Transverse colon (tissue), 4 donors: ENCODE data around the gene PRODH2. TPM values are rescaled to one million over a fixed set of nuclear protein-coding genes. Genes with fewer than 3 reads are reported as not detected.

Experiments
- DNase-seq: peaks from one replicate; pipeline ENCODE4 v3.0.0-alpha.2; 2019
- H3K27ac ChIP-seq, 4 donors: fragments of 200-600 bp; sonication (generic); 2 replicates each; pipeline ENCODE4 v1.5.1; 2016 to 2018; ENCODE audit warnings: inconsistent platforms in 4 of 4
- H3K27me3 ChIP-seq: fragments of 200-600 bp; sonication (generic); 2 replicates; pipeline ENCODE4 v1.5.1; 2017; ENCODE audit warnings: inconsistent platforms
- H3K36me3 ChIP-seq, 4 donors: fragments of 200-600 bp; sonication (generic); 2 replicates each; pipeline ENCODE4 v1.5.1; 2017 to 2019; ENCODE audit warnings: inconsistent platforms in 4 of 4
- H3K4me1 ChIP-seq, 4 donors: fragments of 200-600 bp; sonication (generic); 2 replicates each; pipeline ENCODE4 v1.5.1; 2017 to 2020; ENCODE audit warnings: inconsistent platforms in 4 of 4
- H3K4me3 ChIP-seq, 4 donors: fragments of 200-600 bp; sonication (generic); 1 replicate in 1 of 4; 2 replicates in 3 of 4; pipeline versions ENCODE4 v1.5.1 to v1.6.1; 2017 to 2019; ENCODE audit warnings: inconsistent platforms in 4 of 4
- H3K9me3 ChIP-seq, 2 donors: fragments of 200-600 bp; sonication (generic); 2 replicates each; pipeline ENCODE4 v1.5.1; 2017 to 2019; ENCODE audit warnings: inconsistent platforms in 2 of 2
- CTCF ChIP-seq, 5 experiments: fragments of 200-600 bp in 3 of 5; fragments of 450-650 bp in 2 of 5; sonication (generic) in 3 of 5; IDR thresholded peaks; 1 replicate in 2 of 5; 2 replicates in 3 of 5; pipeline ENCODE4 v1.5.1; 2016 to 2017; ENCODE audit warnings: antibody characterized with exemption in 5 of 5, inconsistent platforms in 3 of 5, mild to moderate bottlenecking in 2 of 5, moderate library complexity in 1 of 5
- EP300 ChIP-seq: sonication (generic); formaldehyde crosslinking; IDR thresholded peaks from one replicate; pipeline ENCODE4 v1.6.1; 2017; ENCODE audit warnings: antibody characterized with exemption, low read depth
- POLR2A ChIP-seq: fragments of 450-650 bp; IDR thresholded peaks from one replicate; pipeline ENCODE4 v1.6.1; 2016; ENCODE audit warnings: antibody characterized with exemption, mild to moderate bottlenecking, moderate library complexity
- POLR2AphosphoS5 ChIP-seq, 3 donors: sonication (generic); formaldehyde crosslinking; IDR thresholded peaks; one replicate each; pipeline ENCODE4 v1.6.1; 2016; ENCODE audit warnings: antibody characterized with exemption in 3 of 3
- whole genome bisulfite sequencing, 2 donors: methylation state at CpG; one replicate each; pipeline ENCODE4 v1.1.5; 2018; ENCODE audit warnings: low coverage in 1 of 2; 5-methylcytosine and 5-hydroxymethylcytosine counted together
- in situ Hi-C, 4 donors: fragments of 200-750 bp; cut with MboI; loops; one replicate each; pipeline versions ENCODE4 v1.15.0 to v1.15.1; 2017; ENCODE audit warnings: low sequenced_read_pairs in 3 of 4, low pct_ligation_motif_present in 1 of 4, low pct_unique_long_range_greater_than_20kb in 1 of 4
- intact Hi-C: fragments of 100-400 bp; cut with DNase I; formaldehyde crosslinking; loops from one replicate; pipeline ENCODE4 v1.15.1; 2023; ENCODE audit warnings: low total_unique reads
- total RNA-seq, 4 donors: library from RNA; depleted of rRNA; stranded (reverse); fragments of >200 nt; gene quantifications; one replicate each; pipeline ENCODE4 v1.1.0, GENCODE V29; 2016

The PRODH2 gene
- not detected for total RNA-seq

- intact Hi-C loops = no loop called here
- Histone ChIP-seq H3K27ac (no peak within 1 kb of the TSS), H3K4me1 (no peaks in the 10 kb centered on the region), H3K36me3 (no peaks in the 10 kb centered on the region), H3K27me3 (peaks cover 19% of the 10 kb centered on the region), H3K9me3 (no peaks in the 10 kb centered on the region), H3K4me3 (no peak within 1 kb of the TSS)
- WGBS, 2 donors = 60 to 76% methylated on average over 1 to 25 of the region's 26 CpGs
- no peak for DNase-seq
- in situ Hi-C loops = no loop called here
- no peak for TF ChIP-seq CTCF (IDR thresholded peaks at IDR 0.05)
- TF ChIP-seq POLR2AphosphoS5 (IDR thresholded peaks at IDR 0.05) = no peak
Measured at GRCh38 chr19:35812220-35813042, at the start of gene PRODH2. Gene PRODH2, minus strand, starts transcription at chr19:35812845. Its CDS starts 40 bp downstream, at chr19:35812805.

- TF ChIP-seq CTCF (IDR thresholded peaks at IDR 0.05) (no peak), POLR2A (no peak), EP300 (no peak), POLR2AphosphoS5 (IDR thresholded peaks at IDR 0.05) (no peak)
- peaks cover 76% of the 10 kb centered on the region for H3K27me3 ChIP-seq
- DNase-seq = no peak
- H3K4me1 ChIP-seq = peaks cover 0 to 11% (median 2%) of the 10 kb centered on the region in 4 donors
- no peak overlapping the region for H3K4me3 ChIP-seq
- intact Hi-C loops (no loop called here), in situ Hi-C loops (no loop called here)
- H3K27ac ChIP-seq = no peak overlapping the region
- H3K36me3 ChIP-seq = no peaks in the 10 kb centered on the region
- no peaks in the 10 kb centered on the region for H3K9me3 ChIP-seq
- WGBS, 2 donors = 13 to 51% methylated on average over 3 to 19 of the region's 19 CpGs
Measured at GRCh38 chr19:35861640-35862160, 49.1 kb upstream of the PRODH2 start.

GRCh38 chr19:35860818-35861639, 48.4 kb upstream of the PRODH2 start:
- TF ChIP-seq CTCF (IDR thresholded peaks at IDR 0.05) (no peak), EP300 (no peak), POLR2A (no peak)
- Histone ChIP-seq H3K4me1 (peaks cover 0 to 18% (median 9%) of the 10 kb centered on the region in 4 donors), H3K36me3 (no peaks in the 10 kb centered on the region), H3K27me3 (peaks cover 83% of the 10 kb centered on the region), H3K27ac (no peak overlapping the region), H3K4me3 (no peak overlapping the region), H3K9me3 (no peaks in the 10 kb centered on the region)
- intact Hi-C loops = no loop called here
- in situ Hi-C loops = no loop called here
- DNase-seq = no peak
- 17 to 34% methylated on average over 2 to 20 of the region's 55 CpGs for WGBS, 2 donors

- intact Hi-C loops (no loop called here), in situ Hi-C loops (no loop called here)
- Histone ChIP-seq H3K9me3 (no peaks in the 10 kb centered on the region), H3K27me3 (peaks cover 83% of the 10 kb centered on the region), H3K4me3 (no peak overlapping the region), H3K4me1 (peaks cover 0 to 20% (median 10%) of the 10 kb centered on the region in 4 donors), H3K27ac (no peak overlapping the region), H3K36me3 (no peaks in the 10 kb centered on the region)
- TF ChIP-seq POLR2AphosphoS5 (IDR thresholded peaks at IDR 0.05) (no peak), CTCF (IDR thresholded peaks at IDR 0.05) (no peak), EP300 (no peak), POLR2A (no peak)
- WGBS, 2 donors = 29% methylated on average over 21 of the region's 24 CpGs; no CpG with 5 or more reads in 1 of the 2 donors
- DNase-seq = no peak
Measured at GRCh38 chr19:35860436-35860817, 47.8 kb upstream of the PRODH2 start.
